Nephron progenitor cell (in vitro differentiated cells): Measurements from ENCODE around the gene ZNF846.
"Not testable (repeated sequence)": the region's sequence is repeated elsewhere in the genome, so short reads cannot be mapped to it uniquely, and the experiment has no call there.

Experiments used
- DNase-seq: peaks from one replicate; pipeline ENCODE4 v3.0.0; 2021
- H3K27ac Mint-ChIP-seq: 2 replicates; pipeline ENCODE4 v1.8.0; 2021; ENCODE audit warnings: mild to moderate bottlenecking, moderate library complexity, mixed read lengths
- H3K27me3 Mint-ChIP-seq: 2 replicates; pipeline ENCODE4 v1.8.0; 2021; ENCODE audit warnings: mild to moderate bottlenecking, low read depth, mixed read lengths; ENCODE audit not compliant: poor library complexity
- H3K36me3 Mint-ChIP-seq: 2 replicates; pipeline ENCODE4 v1.8.0; 2021; ENCODE audit warnings: low read depth, mixed read lengths
- H3K4me1 Mint-ChIP-seq: 2 replicates; pipeline ENCODE4 v1.8.0; 2021; ENCODE audit warnings: mixed read lengths
- H3K4me3 Mint-ChIP-seq: 2 replicates; pipeline ENCODE4 v1.8.0; 2021; ENCODE audit warnings: mild to moderate bottlenecking, moderate library complexity, mixed read lengths
- H3K9me3 Mint-ChIP-seq: 2 replicates; pipeline ENCODE4 v1.8.0; 2021; ENCODE audit warnings: mild to moderate bottlenecking, moderate library complexity, mixed read lengths
- CTCF ChIP-seq: fragments of 200-600 bp; sonication (generic); IDR thresholded peaks from 2 replicates; pipeline ENCODE4 v1.5.0; 2021; ENCODE audit warnings: antibody characterized with exemption

The ZNF846 gene

GRCh38 chr19:9786342-9786741 lies 17.8 kb upstream of the ZNF846 start:
- Mint-ChIP-seq H3K4me3 (peak overlapping the region; percentile 93), H3K36me3 (peaks cover 4% of the 10 kb centered on the region), H3K9me3 (peaks cover 4% of the 10 kb centered on the region), H3K27me3 (no peaks in the 10 kb centered on the region), H3K27ac (peak overlapping the region; percentile 96), H3K4me1 (peaks cover 58% of the 10 kb centered on the region)
- no peak for TF ChIP-seq CTCF
- DNase-seq = no peak

- H3K9me3 Mint-ChIP-seq = peaks cover 4% of the 10 kb centered on the region
These were observed 17.1 kb upstream of the ZNF846 start for GRCh38 chr19:9785367-9786331.

DNA sequence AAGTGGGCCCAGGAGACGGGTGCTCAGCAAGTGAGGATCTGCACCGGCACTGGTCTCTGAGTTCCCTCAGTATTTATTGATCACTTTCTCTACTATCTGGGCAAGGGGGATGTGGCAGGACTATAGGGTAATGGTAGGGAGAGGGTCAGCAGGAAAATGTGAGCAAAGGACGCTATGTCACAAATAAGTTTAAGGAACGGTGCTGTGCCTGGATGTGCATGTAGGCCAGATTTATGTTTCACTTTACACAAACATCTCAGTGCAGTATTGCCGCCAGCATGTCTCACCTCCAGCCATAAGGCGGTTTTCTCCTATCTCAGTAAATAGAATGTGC lies 15.6 kb upstream of the ZNF846 start:
- DNase-seq, H3K27me3 Mint-ChIP-seq, H3K36me3 Mint-ChIP-seq: not testable (repeated sequence)
- H3K27ac Mint-ChIP-seq = peak overlapping the region; percentile 99
- H3K4me1 Mint-ChIP-seq = peaks cover 36% of the 10 kb centered on the region
- peak overlapping the region; percentile 93 for H3K4me3 Mint-ChIP-seq
- H3K9me3 Mint-ChIP-seq = peaks cover 14% of the 10 kb centered on the region

More at GRCh38 chr19:9785367-9786331, 17.1 kb upstream of the ZNF846 start:
- DNase-seq = peak; percentile 100
- Mint-ChIP-seq H3K27me3 (no peaks in the 10 kb centered on the region), H3K4me3 (peak overlapping the region; percentile 93), H3K4me1 (peaks cover 51% of the 10 kb centered on the region), H3K27ac (peak overlapping the region; percentile 99), H3K36me3 (peaks cover 4% of the 10 kb centered on the region)
- no peak for TF ChIP-seq CTCF

- H3K9me3 Mint-ChIP-seq = peaks cover 22% of the 10 kb centered on the region
- DNase-seq = no peak
- no peak for TF ChIP-seq CTCF
- H3K36me3 Mint-ChIP-seq = peaks cover 8% of the 10 kb centered on the region
- no peaks in the 10 kb centered on the region for H3K27me3 Mint-ChIP-seq
- no peak overlapping the region for H3K27ac Mint-ChIP-seq
- H3K4me1 Mint-ChIP-seq = peaks cover 25% of the 10 kb centered on the region
- no peak overlapping the region for H3K4me3 Mint-ChIP-seq
These were observed 13.8 kb upstream of the ZNF846 start for GRCh38 chr19:9782338-9782737.

GRCh38 chr19:9757544-9758501 lies 10.7 kb downstream of the ZNF846 start:
- Mint-ChIP-seq H3K4me3 (no peak overlapping the region), H3K4me1 (no peaks in the 10 kb centered on the region), H3K27ac (no peak overlapping the region), H3K9me3 (peaks cover 89% of the 10 kb centered on the region), H3K27me3 (peaks cover 7% of the 10 kb centered on the region), H3K36me3 (peaks cover 92% of the 10 kb centered on the region)
- no peak for DNase-seq
- no peak for TF ChIP-seq CTCF
